GM21529 (cell line): Measurements from ENCODE around the gene ZFP90.

ENCODE experiments used
- ATAC-seq: cut with Tn5 transposase; IDR thresholded peaks from one replicate; pipeline ENCODE4 v1.9.1; 2021; ENCODE audit not compliant: unreplicated experiment

Gene ZFP90

DNA sequence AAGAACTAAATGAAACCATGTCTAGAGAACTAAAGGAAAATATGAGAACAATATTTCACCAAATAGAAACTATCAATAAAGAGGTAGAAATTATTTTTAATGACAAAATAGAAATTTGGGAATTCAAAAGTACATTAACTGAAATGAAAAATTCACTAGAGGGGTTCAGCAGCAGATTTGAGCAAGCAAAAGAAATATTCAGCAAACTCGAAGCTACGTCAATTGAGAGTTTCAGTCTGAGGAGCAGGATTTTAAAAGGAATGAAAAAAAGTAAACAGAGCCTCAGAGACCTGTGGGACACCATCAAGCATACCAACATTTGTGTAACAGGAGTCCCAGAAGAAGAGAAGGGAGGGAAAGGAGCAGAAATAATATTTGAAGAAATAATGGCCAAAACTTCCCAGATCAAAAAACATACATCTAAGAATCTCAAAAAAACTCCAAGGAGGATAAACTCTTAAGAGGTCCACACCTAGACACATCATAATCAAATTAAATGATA lies 38.3 kb downstream of the ZFP90 start:
- no peak for ATAC-seq

- no peak for ATAC-seq
Observed at GRCh38 chr16:68590201-68590994, 51.3 kb downstream of the ZFP90 start.

- no peak for ATAC-seq
Observed at GRCh38 chr16:68592466-68593337, 53.6 kb downstream of the ZFP90 start.

GRCh38 chr16:68596266-68596665 lies 57.2 kb downstream of the ZFP90 start:
- ATAC-seq: no peak

- no peak for ATAC-seq
Observed at GRCh38 chr16:68599586-68599985, 60.5 kb downstream of the ZFP90 start.

DNA sequence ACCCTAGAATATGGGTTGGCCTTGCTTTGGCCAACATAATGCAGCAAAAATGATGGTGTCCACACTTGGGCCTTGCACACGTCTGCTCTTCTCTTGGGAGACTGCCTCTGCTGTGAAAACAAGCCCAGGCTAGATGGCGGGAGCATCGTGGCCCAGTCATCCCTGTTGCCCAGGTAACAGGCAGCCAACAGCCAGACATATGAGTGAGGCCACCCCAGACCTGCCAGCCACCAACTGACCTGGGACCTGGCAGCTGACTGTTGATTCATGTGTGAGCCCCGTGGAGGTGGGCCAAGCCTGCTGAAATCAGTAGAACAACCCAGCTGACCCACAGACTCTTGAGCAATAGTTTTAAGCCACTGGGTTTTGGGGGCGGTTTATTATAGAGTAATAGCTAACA lies 66.7 kb downstream of the ZFP90 start:
- ATAC-seq: no peak

DNA sequence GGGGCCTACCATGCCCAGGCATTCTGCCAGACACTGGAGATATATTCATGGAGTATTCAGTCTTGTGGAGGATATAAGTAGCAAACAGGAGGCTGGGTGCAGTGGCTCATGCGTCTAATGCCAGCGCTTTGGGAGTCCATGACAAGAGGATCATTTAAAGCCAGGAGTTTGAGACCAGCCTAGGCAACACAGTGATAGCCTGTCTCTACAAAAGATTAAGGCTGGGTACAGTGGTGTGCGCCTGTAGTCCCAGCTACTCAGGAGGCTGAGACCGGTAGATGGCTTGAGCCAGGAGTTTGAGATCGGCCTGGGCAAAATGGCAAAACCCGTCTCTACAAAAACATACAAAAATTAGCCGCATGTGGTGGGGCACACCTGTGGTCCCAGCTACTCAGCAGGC lies 68.4 kb downstream of the ZFP90 start:
- ATAC-seq: no peak

- ATAC-seq: no peak
Observed at GRCh38 chr16:68608330-68608729, 69.2 kb downstream of the ZFP90 start.

- ATAC-seq: no peak
Observed at GRCh38 chr16:68612996-68613395, 73.9 kb downstream of the ZFP90 start.

GRCh38 chr16:68617734-68618133 lies 78.6 kb downstream of the ZFP90 start:
- no peak for ATAC-seq
